ENCODE data around the gene CNOT6.

DNA sequence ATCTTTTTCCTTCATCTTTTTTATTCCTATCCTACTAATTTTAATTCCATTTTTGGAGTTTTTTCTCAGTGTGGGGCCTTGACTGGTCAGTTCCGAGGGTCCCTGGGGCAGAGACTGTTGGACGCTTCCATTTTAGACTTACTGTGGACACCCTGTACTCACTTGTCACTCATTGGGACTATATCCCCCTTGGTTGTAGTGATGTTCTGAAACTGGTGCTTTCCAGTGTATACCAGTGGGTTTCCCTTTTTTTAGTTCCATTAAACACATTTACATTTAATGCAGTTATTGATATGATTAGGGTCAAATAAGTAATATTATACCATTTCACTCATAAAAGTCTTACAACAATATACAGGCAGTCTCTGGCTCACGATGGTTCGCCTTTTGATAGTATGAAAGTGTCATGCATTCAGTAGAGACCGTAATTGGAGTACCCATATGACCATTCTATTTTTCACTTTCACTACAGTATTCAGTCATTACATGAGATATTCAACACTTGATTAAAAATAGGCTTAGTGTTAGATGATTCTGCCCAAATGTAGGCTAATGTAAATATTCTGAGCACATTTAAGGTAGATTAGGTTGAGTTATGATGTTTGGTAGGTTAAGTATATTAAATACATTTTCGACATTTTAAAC lies 46.0 kb downstream of the CNOT6 start:
- TF ChIP-seq, protein P1, sequence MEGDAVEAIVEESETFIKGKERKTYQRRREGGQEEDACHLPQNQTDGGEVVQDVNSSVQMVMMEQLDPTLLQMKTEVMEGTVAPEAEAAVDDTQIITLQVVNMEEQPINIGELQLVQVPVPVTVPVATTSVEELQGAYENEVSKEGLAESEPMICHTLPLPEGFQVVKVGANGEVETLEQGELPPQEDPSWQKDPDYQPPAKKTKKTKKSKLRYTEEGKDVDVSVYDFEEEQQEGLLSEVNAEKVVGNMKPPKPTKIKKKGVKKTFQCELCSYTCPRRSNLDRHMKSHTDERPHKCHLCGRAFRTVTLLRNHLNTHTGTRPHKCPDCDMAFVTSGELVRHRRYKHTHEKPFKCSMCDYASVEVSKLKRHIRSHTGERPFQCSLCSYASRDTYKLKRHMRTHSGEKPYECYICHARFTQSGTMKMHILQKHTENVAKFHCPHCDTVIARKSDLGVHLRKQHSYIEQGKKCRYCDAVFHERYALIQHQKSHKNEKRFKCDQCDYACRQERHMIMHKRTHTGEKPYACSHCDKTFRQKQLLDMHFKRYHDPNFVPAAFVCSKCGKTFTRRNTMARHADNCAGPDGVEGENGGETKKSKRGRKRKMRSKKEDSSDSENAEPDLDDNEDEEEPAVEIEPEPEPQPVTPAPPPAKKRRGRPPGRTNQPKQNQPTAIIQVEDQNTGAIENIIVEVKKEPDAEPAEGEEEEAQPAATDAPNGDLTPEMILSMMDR (IDR thresholded peaks at IDR 0.05; ENCODE audit: low read depth, low read length): no peak
- TF ChIP-seq EZH2phosphoT487 (IDR thresholded peaks at IDR 0.05; ENCODE audit: low read depth): no peak
